Activated CD4-positive, alpha-beta memory T cell treated with anti-CD3 and anti-CD28 coated beads, Interleukin-2, amount 10 ng/mL, durations not matched to agents 7 days and 5 days (primary cell): ENCODE data around the gene CELSR2. TPM values are rescaled to one million over a fixed set of nuclear protein-coding genes. Genes with fewer than 3 reads are reported as not detected.
"Not testable (repeated sequence)": the region's sequence is repeated elsewhere in the genome, so short reads cannot be mapped to it uniquely, and the experiment has no call there.

Experiments
- CTCF ChIA-PET: fragments of 350-600 bp; sonication (Branson Sonifier 250); formaldehyde crosslinking; loops from one replicate; lab custom pipeline; 2021; ENCODE audit warnings: antibody characterized with exemption, inconsistent platforms; lab: Charles Lee
- POLR2A ChIA-PET: fragments of 350-600 bp; sonication (Branson Sonifier 250); formaldehyde crosslinking; loops from one replicate; lab custom pipeline; 2021; ENCODE audit warnings: antibody characterized with exemption; lab: Charles Lee
- DNase-seq: peaks from one replicate; pipeline ENCODE4 v3.0.0-alpha.2; 2020
- H3K27ac Mint-ChIP-seq: one replicate; pipeline ENCODE4 v1.8.0; 2021; ENCODE audit warnings: mild to moderate bottlenecking, mixed read lengths
- H3K27me3 Mint-ChIP-seq: one replicate; pipeline ENCODE4 v1.8.0; 2021; ENCODE audit warnings: mixed read lengths
- H3K36me3 Mint-ChIP-seq: one replicate; pipeline ENCODE4 v1.8.0; 2021; ENCODE audit warnings: low read depth, mixed read lengths
- H3K4me1 Mint-ChIP-seq: one replicate; pipeline ENCODE4 v1.8.0; 2021; ENCODE audit warnings: mixed read lengths
- H3K4me3 Mint-ChIP-seq: one replicate; pipeline ENCODE4 v1.8.0; 2021; ENCODE audit warnings: mild to moderate bottlenecking, mixed read lengths
- H3K9me3 Mint-ChIP-seq: one replicate; pipeline ENCODE4 v1.8.0; 2021; ENCODE audit warnings: mixed read lengths
- total RNA-seq, 2 experiments: library from RNA; stranded (reverse); gene quantifications; one replicate each; pipeline ENCODE4 v1.2.3, GENCODE V29; 2021

Gene CELSR2
- total RNA-seq, 2 experiments from 2014 or later: 2.0 to 2.2 TPM

DNA sequence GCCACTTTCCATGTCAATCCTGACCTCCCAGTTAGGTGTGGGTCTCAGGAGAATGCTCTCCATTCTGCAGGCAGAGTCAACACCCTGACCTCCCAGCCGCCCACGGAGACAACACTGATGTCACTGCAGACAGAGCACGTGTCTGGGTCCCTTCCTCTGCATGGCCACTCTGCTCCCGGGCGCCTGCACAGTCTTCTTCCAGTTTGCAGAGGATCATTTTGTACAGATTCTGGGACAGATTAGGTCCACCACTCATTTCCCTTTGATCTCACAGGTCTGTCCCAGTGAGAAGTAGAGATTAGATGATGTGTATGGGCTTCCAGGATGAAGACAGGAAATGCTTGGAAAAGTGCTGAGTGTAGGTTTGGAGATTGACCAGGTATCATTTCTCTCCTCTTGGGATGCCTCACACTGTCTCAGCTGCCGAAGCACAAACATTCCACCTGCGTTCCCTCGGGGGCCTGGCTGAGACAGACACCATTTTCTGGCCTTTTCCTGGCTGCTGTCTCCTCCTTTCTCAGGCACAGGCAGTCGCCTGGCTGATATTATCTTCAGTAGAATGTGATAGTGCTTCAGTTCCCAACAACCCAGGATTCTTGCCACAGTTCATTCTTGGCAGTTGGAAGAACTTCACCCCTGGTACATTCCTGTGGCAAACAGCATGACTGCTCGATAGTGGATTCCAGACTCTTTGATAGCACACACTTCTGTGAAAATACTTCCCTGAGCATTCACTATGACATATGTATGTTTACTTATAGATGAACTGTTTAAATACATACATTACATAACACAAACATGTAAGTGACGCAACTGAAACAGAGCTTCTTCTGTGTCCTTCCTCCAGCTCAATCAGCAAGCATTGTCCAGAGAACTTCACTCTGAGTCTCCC is 49.6 kb downstream of the CELSR2 start:
- peaks cover 29% of the 10 kb centered on the region for H3K27me3 Mint-ChIP-seq
- H3K4me1 Mint-ChIP-seq: peaks cover 4% of the 10 kb centered on the region
- H3K9me3 Mint-ChIP-seq: no peaks in the 10 kb centered on the region
- no peaks in the 10 kb centered on the region for H3K36me3 Mint-ChIP-seq
- POLR2A ChIA-PET: no interaction called here
- no peak for DNase-seq
- CTCF ChIA-PET: no interaction called here
- H3K4me3 Mint-ChIP-seq: no peak overlapping the region
- H3K27ac Mint-ChIP-seq: no peak overlapping the region

- no peak for DNase-seq
- ChIA-PET POLR2A (no interaction called here), CTCF (interaction anchor here (0.5 kb wide), 1 partner anchor 567 kb away, joined by 3 read pairs; no protein-coding TSS in a partner anchor)
- Mint-ChIP-seq H3K27ac (no peak overlapping the region), H3K4me3 (no peak overlapping the region), H3K4me1 (peaks cover 4% of the 10 kb centered on the region), H3K27me3 (peaks cover 26% of the 10 kb centered on the region), H3K9me3 (no peaks in the 10 kb centered on the region), H3K36me3 (no peaks in the 10 kb centered on the region)
Observed at GRCh38 chr1:109299558-109300343, 50.4 kb downstream of the CELSR2 start.

- no peak overlapping the region for H3K4me3 Mint-ChIP-seq
- no peak overlapping the region for H3K27ac Mint-ChIP-seq
- CTCF ChIA-PET: no interaction called here
- DNase-seq: no peak
- POLR2A ChIA-PET: no interaction called here
- H3K27me3 Mint-ChIP-seq: peaks cover 19% of the 10 kb centered on the region
- no peaks in the 10 kb centered on the region for H3K9me3 Mint-ChIP-seq
- H3K4me1 Mint-ChIP-seq: peaks cover 4% of the 10 kb centered on the region
- no peaks in the 10 kb centered on the region for H3K36me3 Mint-ChIP-seq
Observed at GRCh38 chr1:109300650-109301151, 51.4 kb downstream of the CELSR2 start.

- H3K27me3 Mint-ChIP-seq: peaks cover 19% of the 10 kb centered on the region
- no peaks in the 10 kb centered on the region for H3K9me3 Mint-ChIP-seq
- no peaks in the 10 kb centered on the region for H3K36me3 Mint-ChIP-seq
- peaks cover 4% of the 10 kb centered on the region for H3K4me1 Mint-ChIP-seq
- ChIA-PET CTCF (no interaction called here), POLR2A (no interaction called here)
- no peak for DNase-seq
- no peak overlapping the region for H3K4me3 Mint-ChIP-seq
- H3K27ac Mint-ChIP-seq: no peak overlapping the region
Observed at GRCh38 chr1:109301874-109302273, 52.5 kb downstream of the CELSR2 start.

DNA sequence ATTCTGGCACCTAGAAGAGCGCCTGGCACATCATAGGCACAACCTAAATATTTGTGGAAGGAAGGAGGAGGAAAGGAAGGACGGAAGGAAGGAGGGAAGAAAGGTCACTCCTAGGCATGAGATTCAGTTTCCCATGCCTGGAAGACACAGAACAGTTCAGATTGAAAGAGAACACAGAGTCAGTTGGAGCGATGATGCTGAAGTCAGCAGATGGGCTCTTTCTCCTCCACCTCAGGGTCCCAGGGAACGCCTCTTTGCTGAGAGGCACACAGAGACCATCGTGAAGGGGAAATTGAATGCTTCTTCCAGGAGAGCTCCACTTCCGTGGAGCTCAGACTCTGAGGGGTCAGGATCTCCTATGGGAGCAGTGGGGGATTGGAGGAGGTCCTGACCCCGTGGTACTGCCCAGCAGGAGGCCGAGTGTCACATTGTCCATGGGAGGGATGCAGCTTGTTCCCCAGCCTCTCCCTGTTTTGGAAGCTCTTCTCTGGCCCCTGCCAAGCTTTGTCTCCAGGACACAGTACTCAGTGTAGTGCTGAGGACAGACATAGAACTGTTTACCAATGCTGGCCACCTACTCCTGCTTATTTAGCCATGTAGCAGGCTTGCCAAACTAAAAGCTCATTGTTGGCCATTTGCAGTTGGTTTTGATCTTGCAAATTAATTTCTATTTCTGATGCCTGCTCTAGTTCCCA is 55.0 kb downstream of the CELSR2 start:
- CTCF ChIA-PET: interaction anchor here (1.3 kb wide), 1 partner anchor 94 kb away, joined by 5 read pairs; the partner anchor contains the start of gene SORT1
- no peak for DNase-seq
- no peak overlapping the region for H3K27ac Mint-ChIP-seq
- H3K36me3 Mint-ChIP-seq: no peaks in the 10 kb centered on the region
- H3K4me3 Mint-ChIP-seq: no peak overlapping the region
- peaks cover 18% of the 10 kb centered on the region for H3K27me3 Mint-ChIP-seq
- H3K9me3 Mint-ChIP-seq: no peaks in the 10 kb centered on the region
- POLR2A ChIA-PET: no interaction called here
- H3K4me1 Mint-ChIP-seq: no peaks in the 10 kb centered on the region

DNA sequence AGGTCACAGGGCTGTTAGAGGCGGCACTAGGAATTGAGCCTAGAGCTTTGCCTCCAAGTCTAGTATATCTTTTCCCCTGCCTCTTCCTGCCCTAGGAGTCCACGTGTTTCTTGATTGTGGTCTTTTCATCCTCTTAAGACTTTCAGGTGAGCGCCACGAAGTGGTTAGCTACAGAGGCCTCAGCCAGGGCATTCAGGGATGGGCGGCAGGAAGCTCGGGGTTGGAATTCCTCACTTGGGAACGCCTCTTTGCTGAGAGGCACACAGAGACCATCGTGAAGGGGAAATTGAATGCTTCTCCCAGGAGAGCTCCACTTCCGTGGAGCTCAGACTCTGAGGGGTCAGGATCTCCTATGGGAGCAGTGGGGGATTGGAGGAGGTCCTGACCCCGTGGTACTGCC is 56.7 kb downstream of the CELSR2 start:
- CTCF ChIA-PET, POLR2A ChIA-PET, H3K4me3 Mint-ChIP-seq, H3K36me3 Mint-ChIP-seq, H3K9me3 Mint-ChIP-seq, H3K4me1 Mint-ChIP-seq, H3K27ac Mint-ChIP-seq, DNase-seq: not testable (repeated sequence)
- peaks cover 15% of the 10 kb centered on the region for H3K27me3 Mint-ChIP-seq

- no peak within 1 kb of the TSS for H3K27ac Mint-ChIP-seq
- no peak within 1 kb of the TSS for H3K4me3 Mint-ChIP-seq
- H3K9me3 Mint-ChIP-seq: no peaks in the 10 kb centered on the region
Observed at GRCh38 chr1:109306832-109307273, 57.5 kb downstream of the CELSR2 start, which contains the start of gene MYBPHL. MYBPHL (minus strand) TSS chr1:109307011; CDS start chr1:109306991, 20 bp downstream.

GRCh38 chr1:109307274-109308021 is 58.1 kb downstream of the CELSR2 start:
- ChIA-PET CTCF (interaction anchor here (1.5 to 1.6 kb wide), 2 partner anchors 91 to 225 kb away, joined by 3 to 4 read pairs; partner anchors contain the start of gene SORT1), POLR2A (interaction anchor here (1.1 kb wide), 1 partner anchor 24 kb away, joined by 4 read pairs; the partner anchor contains the start of gene PSRC1)
- Mint-ChIP-seq H3K36me3 (no peaks in the 10 kb centered on the region), H3K27ac (no peak overlapping the region), H3K27me3 (peaks cover 27% of the 10 kb centered on the region), H3K9me3 (no peaks in the 10 kb centered on the region), H3K4me1 (no peaks in the 10 kb centered on the region), H3K4me3 (no peak overlapping the region)
- DNase-seq: no peak

More at GRCh38 chr1:109306832-109307273, 57.5 kb downstream of the CELSR2 start, which contains the start of gene MYBPHL:
- H3K4me1 Mint-ChIP-seq: no peaks in the 10 kb centered on the region
- peaks cover 23% of the 10 kb centered on the region for H3K27me3 Mint-ChIP-seq
- DNase-seq: no peak
- POLR2A ChIA-PET: no interaction called here
- H3K36me3 Mint-ChIP-seq: no peaks in the 10 kb centered on the region
- CTCF ChIA-PET: interaction anchor here (1.5 to 1.6 kb wide), 2 partner anchors 91 to 226 kb away, joined by 3 to 4 read pairs; partner anchors contain the start of gene SORT1

GRCh38 chr1:109309347-109309746 is 60.0 kb downstream of the CELSR2 start:
- no peaks in the 10 kb centered on the region for H3K9me3 Mint-ChIP-seq
- no peak for DNase-seq
- H3K27me3 Mint-ChIP-seq: peaks cover 30% of the 10 kb centered on the region
- CTCF ChIA-PET: no interaction called here
- H3K27ac Mint-ChIP-seq: no peak overlapping the region
- POLR2A ChIA-PET: no interaction called here
- H3K36me3 Mint-ChIP-seq: no peaks in the 10 kb centered on the region
- no peaks in the 10 kb centered on the region for H3K4me1 Mint-ChIP-seq
- H3K4me3 Mint-ChIP-seq: no peak overlapping the region

- CTCF ChIA-PET: no interaction called here
- H3K36me3 Mint-ChIP-seq: no peaks in the 10 kb centered on the region
- no peak overlapping the region for H3K4me3 Mint-ChIP-seq
- H3K9me3 Mint-ChIP-seq: no peaks in the 10 kb centered on the region
- H3K27me3 Mint-ChIP-seq: peaks cover 36% of the 10 kb centered on the region
- H3K27ac Mint-ChIP-seq: no peak overlapping the region
- H3K4me1 Mint-ChIP-seq: no peaks in the 10 kb centered on the region
- no peak for DNase-seq
- POLR2A ChIA-PET: no interaction called here
Observed at GRCh38 chr1:109312246-109312645, 62.9 kb downstream of the CELSR2 start.

GRCh38 chr1:109312978-109313775 is 63.8 kb downstream of the CELSR2 start:
- Mint-ChIP-seq H3K4me1 (no peaks in the 10 kb centered on the region), H3K4me3 (no peak overlapping the region), H3K9me3 (no peaks in the 10 kb centered on the region), H3K27me3 (peaks cover 36% of the 10 kb centered on the region), H3K36me3 (no peaks in the 10 kb centered on the region), H3K27ac (no peak overlapping the region)
- no peak for DNase-seq
- ChIA-PET POLR2A (no interaction called here), CTCF (no interaction called here)
